AG20443 (cell line): ENCODE data around the gene RAD51B.

Source experiments
- DNase-seq: peaks from one replicate; pipeline ENCODE4 v3.0.0; 2012; ENCODE audit warnings: low spot score, mixed read lengths

The RAD51B gene

DNA sequence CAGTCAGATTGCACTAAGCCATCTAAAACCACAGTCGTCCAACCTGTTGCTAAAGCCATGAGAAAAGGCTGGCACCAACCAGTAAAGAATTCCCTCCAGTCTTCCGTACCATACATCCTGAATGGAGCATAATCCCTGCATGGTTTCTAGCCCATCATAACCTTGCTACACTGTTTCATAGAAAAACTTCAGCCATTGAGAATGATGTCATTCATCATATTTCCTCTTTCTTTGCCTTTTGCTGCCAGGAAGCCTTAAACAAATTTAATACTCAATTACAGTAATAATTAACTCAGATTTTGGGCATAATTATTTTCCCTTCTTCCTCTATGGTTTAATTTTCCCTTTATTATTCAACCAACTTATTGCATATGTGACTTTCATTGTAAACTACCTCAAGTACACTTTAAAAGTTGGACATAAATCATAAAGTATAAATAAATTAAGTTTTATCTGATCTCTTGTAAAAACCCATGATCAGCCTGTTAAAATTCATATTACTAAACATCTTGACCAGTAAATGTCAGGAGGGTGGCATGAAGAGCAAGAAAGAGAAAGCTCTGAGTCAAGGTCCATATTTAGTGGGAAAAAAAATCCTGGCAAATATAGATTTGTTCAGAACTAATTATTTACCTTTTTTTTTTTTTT lies 708.6 kb downstream of the RAD51B start:
- no peak for DNase-seq

GRCh38 chr14:68530443-68530842 lies 710.9 kb downstream of the RAD51B start:
- no peak for DNase-seq

DNA sequence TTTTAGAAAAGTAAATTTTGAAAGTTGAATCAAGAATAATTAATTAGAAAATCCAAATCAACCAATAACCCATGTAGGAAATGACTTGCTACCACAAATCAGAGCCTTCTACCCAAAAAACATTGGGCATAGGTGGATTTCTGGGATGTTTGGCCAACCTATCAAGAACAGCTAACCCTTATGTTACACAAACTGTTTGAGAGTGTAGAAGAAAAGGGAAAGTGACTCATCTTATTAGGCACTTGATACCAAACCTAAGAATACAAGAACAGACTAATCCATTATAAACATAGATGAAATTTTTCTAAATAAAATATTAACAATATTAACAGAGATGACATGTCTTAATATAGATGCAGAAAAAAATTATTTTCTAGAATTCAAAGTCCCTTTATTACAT lies 712.9 kb downstream of the RAD51B start:
- DNase-seq: no peak

DNA sequence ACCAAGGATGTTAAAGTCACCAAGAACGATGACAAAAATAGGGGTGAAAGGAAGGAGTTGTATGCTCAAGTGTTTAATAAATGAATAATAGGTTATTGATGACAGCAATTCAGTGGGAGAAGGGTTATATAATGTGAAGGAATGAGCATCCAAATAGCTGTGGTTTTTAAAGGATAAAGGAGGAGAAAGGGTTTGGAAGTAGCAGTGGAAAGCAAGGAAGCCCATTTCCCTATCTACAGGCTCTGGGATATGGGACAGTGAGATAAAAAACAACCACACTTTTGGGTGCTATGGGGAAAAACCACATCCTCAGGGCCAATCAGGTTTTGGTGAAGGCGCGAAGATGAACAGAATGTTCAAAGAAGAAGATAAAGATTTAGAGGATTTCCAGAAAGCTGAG lies 714.7 kb downstream of the RAD51B start:
- no peak for DNase-seq

- DNase-seq: peak; percentile 76
These were observed 715.9 kb downstream of the RAD51B start for GRCh38 chr14:68535404-68536017.

DNA sequence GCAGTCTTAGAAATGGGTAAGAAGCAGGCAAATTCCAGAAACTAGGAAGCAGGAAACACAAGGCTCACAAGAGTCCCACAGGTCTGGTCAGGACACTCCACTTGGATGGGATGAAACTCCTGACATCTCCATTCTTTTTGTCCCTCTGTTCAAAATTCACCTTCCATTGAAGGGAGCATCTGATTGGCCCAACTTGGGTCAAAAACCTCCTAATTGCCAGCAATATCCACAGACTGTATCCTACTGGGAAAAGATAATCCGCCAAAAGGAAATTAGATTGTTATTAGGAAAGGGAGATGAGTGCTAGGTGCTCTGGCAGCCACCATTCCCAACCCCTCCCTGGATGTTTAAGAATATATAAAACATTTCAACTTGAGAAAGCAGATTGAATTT lies 716.4 kb downstream of the RAD51B start:
- no peak for DNase-seq

- DNase-seq: no peak
These were observed 719.1 kb downstream of the RAD51B start for GRCh38 chr14:68538639-68539038.

GRCh38 chr14:68539241-68539737 lies 719.7 kb downstream of the RAD51B start:
- DNase-seq: no peak

DNA sequence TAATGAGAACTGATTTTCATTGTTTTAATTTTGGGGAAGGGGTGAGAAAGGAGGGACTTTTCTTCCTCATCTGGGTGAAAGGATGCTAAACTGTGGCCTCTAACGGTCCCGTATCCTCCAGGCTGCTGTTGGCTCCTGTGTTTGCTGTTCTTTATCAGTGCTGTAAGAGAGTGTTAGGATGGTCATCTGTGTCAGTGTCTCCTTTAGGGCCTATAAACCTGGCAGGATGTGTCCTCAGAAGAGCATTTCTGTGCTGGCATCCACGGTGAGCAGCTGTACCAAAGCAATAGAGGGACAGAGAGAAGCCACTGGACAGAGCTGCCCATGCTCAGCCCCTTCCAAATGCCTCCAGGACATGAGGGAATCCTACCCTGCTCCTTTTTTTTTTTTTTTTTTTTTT lies 720.2 kb downstream of the RAD51B start:
- DNase-seq: no peak

GRCh38 chr14:68541178-68541896 lies 721.8 kb downstream of the RAD51B start:
- DNase-seq: no peak

- DNase-seq: no peak
These were observed 722.8 kb downstream of the RAD51B start for GRCh38 chr14:68542346-68542745.

DNA sequence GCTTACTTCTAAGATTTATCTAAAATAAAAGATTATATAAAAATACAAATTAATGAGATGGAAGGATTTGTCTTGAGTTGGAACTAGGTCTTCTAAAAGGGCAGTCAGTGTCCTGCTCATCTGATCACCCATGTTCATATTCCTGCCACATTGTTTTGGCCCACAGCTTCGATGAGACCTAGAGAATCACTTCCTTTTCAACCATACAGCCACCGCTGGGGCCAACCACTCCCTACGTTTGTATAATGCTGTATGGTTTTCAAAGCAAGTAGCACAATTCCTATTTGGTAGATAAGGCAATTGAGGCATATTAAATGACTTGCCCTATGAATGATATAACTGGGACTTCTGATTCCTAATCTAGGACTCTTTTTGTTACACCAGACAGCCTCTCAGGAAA lies 723.9 kb downstream of the RAD51B start:
- no peak for DNase-seq

DNA sequence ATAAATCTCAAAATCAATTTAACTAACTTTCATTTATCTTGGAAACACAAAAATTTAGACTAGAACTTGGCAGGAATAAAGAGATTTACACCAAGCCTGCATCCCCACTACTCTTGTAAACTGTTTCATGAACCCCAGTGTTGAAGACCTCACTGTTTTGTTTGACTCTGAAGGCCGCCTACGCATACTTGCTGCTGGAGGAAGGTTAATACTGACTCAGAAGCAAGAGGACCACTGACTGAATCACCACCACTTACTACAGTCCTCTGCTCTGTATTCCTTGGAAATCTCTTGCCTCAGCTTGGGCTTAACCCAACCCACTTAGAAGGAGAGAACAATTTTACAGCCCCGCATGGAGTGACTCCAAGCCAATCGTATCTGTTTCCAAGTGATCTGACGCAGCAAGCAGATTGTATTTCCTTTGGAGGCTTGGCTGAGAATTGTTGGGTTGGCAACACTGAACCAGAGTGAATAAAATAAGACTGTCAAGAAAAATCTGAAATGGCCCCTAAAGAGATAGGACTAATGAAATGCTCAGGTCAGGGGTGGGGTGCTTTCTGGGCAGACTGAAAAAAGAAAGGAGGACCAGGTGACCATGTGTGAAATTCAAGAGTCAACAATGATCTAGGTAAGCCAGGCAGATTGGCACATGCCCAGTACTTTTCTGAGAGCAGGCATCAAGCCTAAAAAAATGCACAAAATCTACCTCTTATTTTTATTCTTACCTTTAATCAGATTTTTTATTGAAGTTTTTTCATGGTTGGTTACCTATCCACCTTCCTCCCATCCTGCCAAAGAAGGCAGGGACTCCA lies 724.7 kb downstream of the RAD51B start:
- DNase-seq: peak; percentile 89

DNA sequence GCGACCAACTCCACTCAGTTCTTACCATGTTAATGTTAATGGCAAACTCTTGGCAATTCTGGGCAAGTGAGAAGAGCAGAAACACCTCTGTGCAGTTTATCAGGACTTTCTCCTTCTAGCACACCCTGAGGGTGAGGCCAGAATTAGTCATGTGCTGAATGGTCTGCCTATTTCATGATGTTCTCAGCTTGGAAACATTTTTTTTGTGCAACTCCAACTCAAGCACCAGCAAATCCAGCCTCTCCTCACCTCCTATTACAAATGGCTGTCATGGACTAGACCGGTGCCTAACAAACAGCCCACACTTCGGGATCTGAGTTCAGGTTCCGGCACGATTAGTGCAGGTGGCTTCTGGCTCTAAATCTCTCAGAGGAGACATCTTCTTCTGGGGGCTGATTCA lies 727.3 kb downstream of the RAD51B start:
- DNase-seq: peak; percentile 58

DNA sequence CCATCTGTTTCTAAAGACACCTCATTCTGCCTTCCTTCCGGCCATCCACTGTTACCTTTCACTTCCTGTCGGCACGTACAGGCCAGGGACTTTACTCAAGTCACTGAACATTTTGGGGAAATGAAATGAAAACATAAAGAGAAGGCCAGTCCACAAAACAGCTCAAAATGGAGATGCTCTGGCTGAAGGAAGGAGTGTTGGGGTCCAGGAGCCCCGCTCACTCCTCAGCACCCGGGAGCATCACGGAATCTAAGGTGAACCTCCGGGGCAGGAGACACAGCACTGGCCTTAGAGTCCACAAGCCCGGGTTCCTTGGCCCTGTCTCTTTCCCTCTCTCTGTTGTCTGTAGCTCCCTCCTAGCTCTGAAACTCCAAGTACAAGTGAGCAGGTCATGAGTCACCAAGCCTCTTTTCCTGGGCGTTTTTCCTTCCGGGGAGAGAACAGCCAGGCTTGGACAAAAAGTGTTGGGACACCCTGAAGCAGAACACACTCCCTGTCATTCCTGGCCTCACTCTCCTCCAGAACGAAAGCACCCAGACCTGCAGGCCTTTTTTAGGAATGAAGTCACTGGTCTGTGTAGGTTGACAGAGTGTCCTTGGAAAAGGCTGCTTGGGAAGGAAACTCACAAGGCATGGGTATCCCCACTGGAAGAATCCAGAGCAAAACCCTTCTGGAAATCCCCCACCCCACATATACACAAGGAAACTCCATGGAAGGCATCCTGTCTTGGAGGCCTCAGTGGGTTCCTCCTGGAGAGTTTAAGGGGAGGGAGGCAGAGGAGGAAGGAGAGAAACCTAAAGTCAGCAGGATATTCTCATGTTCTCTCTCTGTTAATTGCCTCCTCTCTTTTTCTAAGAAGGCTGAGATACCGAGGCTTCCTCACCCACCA lies 728.0 kb downstream of the RAD51B start:
- peak; percentile 63 for DNase-seq

GRCh38 chr14:68548194-68549076 lies 728.9 kb downstream of the RAD51B start:
- DNase-seq: peak; percentile 89

DNA sequence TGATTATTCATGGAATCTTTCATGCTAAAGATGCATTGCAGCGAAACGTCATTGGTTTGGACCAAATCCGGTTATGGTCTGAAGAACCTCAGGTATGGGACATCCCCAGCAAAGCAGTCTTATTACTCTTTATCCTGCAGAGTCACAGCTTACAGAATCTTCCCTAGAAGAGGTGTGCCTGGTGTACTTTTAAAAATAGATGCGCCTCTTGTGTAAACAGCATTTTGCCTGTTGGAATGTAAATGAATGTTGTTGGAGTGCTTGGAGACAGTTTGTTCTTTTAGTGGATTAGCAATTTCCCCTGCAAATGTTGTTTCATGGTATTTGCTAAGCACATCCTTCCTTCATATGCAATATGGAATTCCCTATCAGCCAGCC lies 730.7 kb downstream of the RAD51B start:
- DNase-seq: no peak

- no peak for DNase-seq
These were observed 731.6 kb downstream of the RAD51B start for GRCh38 chr14:68551045-68551683.

DNA sequence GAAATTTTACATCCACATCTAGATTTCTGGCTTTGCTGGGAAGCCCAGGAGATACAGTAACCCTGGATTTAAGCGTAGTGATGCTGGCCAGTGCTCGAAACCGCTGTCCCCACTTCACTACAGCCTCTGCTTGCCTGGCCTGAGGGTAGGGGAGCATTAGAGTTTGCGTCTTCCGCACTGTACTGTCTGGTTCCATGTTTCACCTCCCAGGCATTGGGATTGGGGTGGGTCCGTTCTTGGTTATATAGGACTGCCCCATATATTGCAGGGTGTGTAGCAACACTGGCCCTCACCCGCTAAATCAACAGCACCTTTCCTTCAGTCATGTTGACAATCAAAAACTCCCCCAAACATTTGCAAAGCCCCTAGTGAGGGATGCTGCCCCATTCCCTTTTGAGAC lies 732.5 kb downstream of the RAD51B start:
- no peak for DNase-seq

DNA sequence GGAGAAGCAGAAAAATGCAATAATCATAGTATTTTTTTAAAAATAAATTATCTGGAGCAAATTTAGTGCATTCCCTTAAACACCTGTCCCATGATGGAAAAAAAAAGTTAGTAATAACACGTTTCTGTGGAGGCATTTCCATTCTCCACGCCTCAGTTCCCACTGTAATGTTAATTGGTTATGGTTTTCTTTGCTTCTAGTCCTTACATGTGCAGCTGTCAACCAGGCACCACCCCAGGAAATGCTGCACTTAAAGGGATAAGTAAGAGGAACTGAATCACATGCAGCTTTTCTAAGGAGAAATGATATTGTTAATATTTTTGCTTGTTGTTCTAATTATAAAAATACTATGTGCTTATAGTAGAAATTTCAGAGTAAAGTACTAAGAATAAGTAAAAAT lies 733.0 kb downstream of the RAD51B start:
- DNase-seq: no peak
